GM21528 (cell line): ENCODE results near the gene ADGRF3.
"Not testable (repeated sequence)": the region's sequence is repeated elsewhere in the genome, so short reads cannot be mapped to it uniquely, and the experiment has no call there.

ENCODE experiments used
- ATAC-seq: cut with Tn5 transposase; IDR thresholded peaks from one replicate; pipeline ENCODE4 v1.9.1; 2021; ENCODE audit warnings: mild to moderate bottlenecking, moderate library complexity; ENCODE audit not compliant: unreplicated experiment, low FRiP score

ADGRF3 gene, protein sequence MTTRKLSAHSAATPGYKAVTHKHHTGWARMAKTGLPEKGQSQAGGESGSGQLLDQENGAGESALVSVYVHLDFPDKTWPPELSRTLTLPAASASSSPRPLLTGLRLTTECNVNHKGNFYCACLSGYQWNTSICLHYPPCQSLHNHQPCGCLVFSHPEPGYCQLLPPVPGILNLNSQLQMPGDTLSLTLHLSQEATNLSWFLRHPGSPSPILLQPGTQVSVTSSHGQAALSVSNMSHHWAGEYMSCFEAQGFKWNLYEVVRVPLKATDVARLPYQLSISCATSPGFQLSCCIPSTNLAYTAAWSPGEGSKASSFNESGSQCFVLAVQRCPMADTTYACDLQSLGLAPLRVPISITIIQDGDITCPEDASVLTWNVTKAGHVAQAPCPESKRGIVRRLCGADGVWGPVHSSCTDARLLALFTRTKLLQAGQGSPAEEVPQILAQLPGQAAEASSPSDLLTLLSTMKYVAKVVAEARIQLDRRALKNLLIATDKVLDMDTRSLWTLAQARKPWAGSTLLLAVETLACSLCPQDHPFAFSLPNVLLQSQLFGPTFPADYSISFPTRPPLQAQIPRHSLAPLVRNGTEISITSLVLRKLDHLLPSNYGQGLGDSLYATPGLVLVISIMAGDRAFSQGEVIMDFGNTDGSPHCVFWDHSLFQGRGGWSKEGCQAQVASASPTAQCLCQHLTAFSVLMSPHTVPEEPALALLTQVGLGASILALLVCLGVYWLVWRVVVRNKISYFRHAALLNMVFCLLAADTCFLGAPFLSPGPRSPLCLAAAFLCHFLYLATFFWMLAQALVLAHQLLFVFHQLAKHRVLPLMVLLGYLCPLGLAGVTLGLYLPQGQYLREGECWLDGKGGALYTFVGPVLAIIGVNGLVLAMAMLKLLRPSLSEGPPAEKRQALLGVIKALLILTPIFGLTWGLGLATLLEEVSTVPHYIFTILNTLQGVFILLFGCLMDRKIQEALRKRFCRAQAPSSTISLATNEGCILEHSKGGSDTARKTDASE

DNA sequence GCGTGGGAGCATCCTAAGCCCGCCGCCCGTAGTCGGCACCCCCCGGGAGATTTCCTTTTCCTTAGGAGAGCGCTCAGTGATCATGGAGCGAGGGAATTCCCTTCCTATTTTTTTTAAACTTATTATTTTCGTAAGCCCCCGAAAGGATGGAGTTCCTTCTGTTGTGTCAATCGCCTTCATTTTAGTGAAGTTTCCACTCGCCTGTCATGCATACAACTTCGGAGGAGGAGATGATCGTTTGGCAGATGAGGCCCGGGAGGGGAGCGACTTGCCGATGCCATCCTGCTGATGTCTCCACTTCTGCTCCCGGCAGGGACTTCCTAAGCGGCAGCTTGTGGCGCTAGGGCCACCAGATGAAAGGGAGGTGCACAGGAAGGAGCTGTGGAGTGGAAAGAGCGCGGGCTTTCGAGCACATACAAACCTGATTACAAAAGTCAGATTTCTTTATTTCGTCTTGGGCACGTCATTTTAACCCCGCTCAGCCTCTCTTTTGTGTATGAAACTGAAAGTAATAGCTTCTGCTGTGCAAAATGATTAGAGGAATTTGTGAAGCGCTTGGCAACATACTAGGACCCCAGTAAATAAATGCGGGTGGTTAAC is at the start of gene ADGRF3:
Gene ADGRF3 (minus strand): TSS at position 336 of the 600 bp plus-strand sequence. CDS start 555 bp downstream, outside the sequence.
- no peak for ATAC-seq

DNA sequence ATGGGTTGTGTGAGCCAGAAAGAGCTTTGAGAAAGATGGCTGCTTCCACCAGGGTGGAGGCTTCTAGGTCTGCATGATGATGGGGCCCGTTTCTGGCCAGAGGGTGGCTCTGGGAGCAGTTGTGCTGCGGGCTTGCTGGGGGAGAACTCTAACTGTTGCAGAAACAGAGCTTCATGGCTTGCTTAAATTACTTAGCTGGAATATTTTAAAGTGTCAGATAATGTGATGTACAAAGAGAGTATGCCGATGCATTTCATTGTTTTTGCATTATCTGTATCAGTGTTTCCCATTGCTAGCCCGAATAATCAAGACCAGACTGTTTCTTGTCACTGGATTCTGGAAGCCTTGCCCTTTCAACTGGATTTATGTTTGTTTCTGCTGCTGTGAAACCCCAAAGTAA is 48.8 kb upstream of the ADGRF3 start:
- no peak for ATAC-seq

DNA sequence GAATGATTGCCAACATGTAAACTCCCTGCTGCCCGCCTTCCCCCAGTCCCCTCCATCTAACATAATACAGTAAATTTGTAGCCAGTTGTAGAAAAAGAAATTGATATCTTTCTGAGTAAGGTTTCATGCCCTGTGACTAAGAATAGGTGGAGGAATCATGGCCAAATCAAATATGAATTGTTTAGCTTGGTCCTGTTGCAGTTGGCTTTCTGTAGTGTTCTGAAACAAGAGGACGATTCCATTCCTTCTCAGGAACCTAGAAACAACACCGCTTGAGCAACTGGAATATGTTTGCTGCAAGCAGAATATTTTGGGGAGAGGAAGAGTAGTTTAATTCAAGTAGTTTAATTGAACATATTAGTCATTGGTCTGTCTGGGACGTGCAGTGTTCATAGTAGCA is 48.1 kb upstream of the ADGRF3 start:
- ATAC-seq = no peak

DNA sequence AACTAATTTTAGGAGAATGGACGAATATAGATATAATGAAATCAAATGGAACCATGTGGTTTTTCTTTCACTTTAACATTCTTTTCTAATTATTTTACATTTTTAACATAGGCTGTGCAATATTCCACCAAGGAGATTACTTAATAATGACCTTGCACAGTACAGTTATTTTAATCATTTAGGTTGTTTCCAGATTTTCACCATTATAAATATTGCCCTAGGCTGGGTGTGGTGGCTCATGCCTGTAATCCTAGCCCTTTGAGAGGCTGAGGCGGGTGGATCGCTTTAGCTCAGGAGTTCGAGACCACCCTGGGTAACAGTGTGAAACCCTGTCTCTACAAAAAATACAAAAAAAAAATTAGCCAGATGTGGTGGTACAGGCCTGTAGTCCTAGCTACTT is 40.6 kb upstream of the ADGRF3 start:
- ATAC-seq = no peak

DNA sequence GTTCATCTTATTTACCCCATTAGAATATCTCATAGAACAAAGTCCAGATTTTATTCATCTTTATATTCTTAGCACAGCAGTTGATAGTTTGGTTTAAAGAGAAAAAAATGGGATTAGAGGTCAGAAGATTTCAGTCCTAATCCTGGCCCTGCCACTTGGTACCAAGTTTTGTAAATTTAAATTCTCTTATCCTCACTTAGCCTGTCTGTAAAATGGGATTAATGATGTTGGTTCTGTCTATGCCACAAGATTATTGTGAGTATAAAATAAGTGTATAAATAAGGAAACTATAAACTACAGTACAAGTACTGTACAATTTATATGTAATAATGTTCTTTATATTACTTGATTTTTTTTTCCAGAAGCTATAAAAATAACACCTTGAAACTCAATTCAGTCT is 38.0 kb upstream of the ADGRF3 start:
- no peak for ATAC-seq

DNA sequence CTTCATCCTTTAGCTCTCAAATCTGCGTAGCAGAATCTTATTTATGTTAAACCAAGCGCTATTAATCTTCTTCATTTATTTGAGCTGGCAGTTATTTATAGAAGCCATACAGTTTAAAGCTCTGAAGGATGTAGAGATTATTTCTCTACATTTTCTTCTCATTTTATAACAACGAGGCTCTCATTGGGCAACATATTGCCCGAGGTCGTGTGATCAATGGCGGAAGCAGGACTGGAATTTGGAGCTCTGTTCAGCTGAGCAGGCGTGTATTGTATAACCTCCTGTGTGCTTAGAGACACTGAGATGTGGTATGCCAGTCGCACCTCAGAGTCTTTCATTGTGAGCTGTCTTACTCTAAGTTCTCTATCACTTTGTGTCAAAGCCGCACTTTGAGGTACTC is 37.6 kb upstream of the ADGRF3 start:
- no peak for ATAC-seq

DNA sequence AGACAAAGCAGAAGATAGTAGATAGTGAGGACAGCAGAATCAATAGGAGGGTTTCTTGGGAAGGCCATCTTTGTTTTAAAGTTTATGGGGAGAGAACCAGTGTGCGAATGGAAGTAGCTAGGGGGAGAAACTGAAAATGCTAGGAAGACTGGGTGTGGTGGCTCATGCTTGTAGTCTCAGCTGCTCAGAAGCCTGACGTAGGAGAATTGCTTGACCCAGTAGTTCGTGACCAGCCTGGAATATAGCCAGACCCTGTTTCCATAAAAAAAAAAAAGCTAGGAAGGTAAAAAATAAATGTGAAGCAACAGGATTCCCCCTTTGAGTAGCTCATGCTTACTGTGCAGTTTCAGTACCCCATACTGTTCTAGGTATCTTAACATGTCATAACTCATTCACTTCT is 36.0 kb upstream of the ADGRF3 start:
- ATAC-seq = no peak

DNA sequence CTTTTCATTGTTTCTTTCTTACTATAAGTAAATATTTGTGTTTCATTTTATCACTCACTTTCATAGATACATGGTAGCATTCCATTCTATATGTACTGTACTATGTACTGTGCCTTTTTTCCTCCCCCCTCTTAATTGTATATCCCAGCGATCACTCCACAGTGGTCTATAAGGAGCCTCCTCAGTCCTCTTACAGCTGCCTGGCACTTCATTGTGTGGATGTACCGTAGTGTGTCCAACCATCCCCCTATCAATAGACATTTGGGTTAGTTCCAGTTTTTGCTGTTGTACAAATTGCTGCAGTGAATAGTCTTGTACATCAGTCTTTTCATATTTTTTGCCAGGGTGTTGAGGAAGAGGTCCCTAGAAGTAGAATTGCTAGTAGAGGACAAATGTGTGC is 33.7 kb upstream of the ADGRF3 start:
- no peak for ATAC-seq

DNA sequence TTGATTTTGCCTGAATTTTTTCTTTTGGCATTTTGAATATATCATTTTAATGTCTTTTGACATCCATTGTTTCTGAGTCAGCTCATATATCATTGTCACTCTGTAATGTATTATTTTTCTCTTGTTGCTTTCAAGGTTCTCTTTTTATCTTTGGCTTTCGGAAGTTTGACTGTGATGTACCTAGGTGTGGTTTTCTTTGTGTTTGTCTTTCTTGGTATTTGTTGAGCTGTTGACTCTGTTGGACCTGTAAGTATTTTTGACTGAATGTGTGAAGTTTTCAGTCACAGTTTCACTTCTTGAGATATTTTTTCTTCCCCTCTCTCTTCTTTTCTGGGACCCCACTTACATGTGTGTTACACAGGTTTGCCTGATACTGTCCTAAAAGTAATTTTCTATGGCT is 30.2 kb upstream of the ADGRF3 start:
- no peak for ATAC-seq

DNA sequence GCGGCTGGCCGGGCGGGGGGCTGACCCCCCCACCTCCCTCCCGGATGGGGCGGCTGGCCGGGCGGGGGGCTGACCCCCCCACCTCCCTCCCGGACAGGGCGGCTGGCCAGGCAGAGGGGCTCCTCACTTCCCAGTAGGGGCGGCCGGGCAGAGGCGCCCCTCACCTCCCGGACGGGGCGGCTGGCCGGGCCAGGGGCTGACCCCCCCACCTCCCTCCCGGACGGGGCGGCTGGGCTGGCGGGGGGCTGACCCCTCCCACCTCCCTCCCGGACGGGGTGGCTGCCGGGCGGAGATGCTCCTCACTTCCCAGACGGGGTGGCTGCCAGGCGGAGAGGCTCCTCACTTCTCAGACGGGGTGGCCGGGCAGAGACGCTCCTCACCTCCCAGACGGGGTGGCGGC is 24.3 kb upstream of the ADGRF3 start:
- ATAC-seq = not testable (repeated sequence)

DNA sequence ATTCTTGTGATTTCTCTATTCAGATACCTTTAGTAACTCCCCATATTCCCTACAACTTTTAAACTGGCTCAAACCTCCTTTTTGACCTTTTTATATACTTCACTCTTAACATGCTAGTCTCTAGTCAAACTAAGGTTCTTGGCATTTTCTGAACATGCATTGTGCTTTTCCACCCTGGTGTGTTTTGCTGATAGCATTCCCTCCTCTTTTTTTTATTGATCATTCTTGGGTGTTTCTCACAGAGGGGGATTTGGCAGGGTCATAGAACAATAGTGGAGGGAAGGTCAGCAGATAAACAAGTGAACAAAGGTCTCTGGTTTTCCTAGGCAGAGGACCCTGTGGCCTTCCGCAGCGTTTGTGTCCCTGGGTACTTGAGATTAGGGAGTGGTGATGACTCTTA is 23.1 kb upstream of the ADGRF3 start:
- not testable (repeated sequence) for ATAC-seq

DNA sequence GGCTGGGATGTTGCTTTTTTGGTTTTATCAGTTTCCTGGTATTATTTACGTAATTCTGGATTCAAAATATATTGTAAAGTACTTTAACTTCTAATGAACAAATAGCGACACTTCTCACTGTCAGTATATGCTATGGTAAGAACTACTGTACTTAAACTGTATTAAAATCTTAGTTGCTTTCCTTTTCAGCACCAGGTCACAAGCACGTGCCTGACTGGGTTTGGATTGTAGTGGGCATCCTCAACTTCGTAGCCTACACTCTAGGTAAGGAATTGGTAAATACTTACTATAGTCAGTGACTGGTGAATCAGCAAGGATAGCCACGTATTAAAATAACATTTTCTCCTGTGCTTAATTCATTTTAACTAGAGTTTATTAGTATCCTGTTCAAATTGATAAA is 20.4 kb upstream of the ADGRF3 start:
- ATAC-seq = no peak

DNA sequence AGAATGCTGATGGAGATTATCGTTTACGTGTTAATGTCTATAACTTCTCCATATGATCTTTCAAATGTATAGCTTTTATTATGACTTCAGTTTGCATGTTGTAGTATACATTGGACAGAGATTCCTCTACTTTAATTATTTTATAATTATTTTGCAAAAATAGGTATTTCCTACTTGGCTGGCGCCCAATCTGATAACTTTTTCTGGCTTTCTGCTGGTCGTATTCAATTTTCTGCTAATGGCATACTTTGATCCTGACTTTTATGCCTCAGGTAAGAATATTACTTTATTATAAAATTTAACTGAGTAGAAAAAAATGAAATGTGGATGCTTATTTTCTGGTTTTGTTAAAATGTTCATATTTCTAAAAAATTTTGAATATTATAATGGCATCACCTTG is 18.1 kb upstream of the ADGRF3 start:
- no peak for ATAC-seq

DNA sequence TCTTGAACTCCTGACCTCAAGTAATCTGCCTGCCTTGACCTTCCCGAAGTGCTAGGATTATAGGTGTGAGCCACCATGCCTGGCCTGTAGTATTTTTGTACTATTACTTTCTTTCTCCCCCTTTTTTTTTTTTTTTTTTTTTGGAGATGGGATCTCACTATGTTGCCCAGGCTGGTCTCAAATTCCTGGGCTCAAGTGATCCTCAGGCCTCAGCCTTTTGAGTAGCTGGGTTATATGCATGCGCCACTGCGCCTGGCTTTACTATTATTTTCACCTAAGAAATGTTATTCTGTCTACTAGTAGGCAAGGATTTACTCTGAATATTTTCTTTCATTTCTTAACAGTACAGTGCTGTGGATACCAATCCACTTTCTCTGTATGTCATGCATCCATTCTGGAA is 17.4 kb upstream of the ADGRF3 start:
- no peak for ATAC-seq

DNA sequence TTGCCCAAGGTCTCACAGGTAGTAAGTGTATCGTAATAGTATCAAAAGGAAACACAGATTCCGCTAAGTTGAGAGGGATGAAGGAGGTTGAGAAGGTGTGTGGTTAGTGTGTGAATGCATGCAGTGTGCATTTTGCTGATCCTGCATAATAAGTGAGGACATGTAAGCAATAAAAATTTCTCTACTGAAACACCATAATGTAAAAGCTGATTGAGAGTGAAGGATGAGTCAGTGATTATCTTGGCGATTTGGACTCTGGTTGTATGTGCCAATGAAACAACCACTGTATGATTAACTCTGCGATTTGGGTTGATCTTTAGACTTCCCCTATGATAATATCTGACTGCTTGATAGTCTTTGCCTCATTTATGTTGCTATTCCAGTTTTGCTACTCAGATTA is 16.7 kb upstream of the ADGRF3 start:
- ATAC-seq = no peak

DNA sequence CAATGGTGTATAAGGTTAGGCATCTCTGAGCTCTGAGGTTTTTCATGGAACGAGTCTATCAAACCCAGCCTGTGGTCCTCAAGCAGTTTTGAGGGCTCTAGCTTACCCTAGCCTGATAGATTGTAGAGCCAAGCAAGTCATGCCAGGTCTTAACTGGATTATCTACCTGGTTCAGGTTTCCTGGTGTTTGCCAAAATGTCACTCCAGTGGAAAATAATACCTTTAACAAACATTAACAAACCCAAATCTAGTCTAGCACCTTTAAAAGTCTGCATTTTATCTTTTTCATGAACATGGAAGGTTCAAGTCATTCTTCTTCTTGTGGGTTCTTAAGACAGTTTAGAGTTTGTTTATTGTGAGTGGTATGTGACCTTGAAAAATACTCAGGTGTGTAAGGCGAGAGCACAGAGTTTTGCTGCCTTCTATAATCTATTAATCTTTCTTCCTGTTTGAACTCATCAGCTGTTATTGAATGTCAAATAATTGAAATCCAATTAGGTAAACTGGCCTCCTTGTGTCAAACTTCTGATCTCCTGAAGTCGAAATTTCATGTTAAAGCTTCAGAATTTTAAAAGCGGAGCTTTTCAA is 13.4 kb upstream of the ADGRF3 start:
- ATAC-seq = no peak

DNA sequence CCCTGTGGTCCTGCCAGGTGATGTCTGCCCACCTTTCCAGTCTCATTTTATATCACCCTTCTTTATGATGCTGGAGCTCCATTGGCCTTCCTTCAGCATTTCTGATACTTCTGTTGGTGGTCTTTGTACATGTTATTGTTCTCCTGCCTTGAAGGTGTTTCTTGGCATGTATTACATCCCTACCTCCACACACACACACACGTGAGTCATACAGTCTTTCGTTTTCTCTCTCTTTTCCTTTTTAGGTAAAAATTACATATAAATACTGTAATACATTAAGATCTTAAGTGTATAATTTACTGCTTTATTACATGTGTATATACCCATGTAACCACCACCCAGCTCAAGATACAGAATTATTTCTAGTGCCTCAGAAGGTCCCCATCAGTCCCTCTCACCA is 10.2 kb upstream of the ADGRF3 start:
- ATAC-seq = no peak

DNA sequence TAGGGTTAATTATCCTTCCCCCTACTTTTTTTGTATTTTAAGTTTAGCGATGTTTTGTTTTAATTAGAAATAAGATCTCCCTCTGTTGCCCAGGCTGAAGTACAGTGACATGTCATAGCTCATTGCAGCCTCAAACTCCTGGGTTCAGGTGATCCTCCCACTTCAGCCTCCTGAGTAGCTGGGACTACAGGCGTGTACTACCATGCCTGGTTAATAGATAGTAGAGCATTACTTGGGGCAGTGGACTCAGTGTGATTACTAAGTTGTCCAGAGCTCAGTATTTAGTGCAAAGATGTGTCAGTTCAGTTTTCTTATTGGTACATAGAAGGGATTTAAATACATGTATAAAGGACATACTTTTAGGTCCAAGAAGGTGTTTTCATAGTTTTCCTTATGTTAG is 9.5 kb upstream of the ADGRF3 start:
- no peak for ATAC-seq

DNA sequence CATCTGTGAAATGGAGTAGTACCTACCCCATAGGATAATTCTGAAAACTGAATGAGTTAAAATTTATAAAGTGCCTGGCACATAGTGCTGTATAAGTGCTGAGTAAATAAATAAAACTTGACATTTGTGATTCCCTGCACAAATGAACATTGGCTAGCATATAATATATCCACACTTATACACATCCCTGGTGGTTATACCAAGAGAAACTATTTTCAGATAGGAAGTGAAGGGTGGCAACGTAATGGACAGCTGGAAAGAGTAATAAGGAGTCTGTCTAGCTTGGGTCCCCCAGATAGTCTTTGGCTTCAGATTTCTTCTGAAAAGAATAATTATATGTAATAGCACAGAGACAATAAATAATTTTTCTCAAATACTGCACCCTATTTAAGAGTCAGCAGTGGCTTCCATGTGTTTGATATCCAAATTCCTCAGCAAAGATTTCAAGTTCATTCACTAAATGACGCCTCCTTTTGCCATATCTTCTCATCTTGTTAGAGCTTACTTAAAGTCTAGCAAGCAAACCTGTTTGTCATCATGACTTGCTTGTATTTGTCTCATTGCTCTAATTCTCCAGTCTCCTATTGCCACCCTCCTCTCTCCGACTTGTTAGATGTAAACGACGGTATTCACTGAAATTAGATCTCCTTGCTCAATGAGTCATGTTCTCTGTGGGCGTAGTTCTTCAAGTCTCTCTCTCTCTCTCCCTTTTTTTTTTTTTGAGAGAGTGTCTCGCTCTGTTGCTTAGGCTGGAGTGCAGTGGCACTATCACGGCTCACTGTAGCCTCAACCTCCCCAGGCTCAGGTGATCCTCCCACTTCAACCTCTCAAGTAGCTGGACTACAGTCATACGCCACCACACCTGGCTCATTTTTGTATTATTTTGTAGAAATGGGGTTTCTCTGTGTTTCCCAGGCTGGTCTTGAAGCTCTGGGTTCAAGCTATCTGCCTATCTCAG is 8.7 kb upstream of the ADGRF3 start:
- ATAC-seq = no peak

DNA sequence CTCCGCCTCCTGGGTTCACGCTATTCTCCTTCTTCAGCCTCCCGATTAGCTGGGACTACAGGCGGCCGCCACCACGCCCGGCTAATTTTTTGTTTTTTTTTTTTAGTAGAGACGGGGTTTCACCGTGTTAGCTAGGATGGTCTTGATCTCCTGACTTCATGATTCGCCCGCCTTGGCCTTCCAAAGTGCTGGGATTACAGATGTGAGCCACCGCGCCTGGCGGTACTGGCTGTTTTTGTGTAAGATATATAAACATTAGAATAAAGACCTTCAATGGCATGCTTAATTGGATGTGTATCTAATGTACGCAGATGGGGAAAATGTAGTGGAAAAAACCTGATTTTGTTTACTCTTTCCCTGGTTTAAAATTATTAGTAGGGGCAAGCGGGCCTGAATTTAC is 7.9 kb upstream of the ADGRF3 start:
- ATAC-seq = not testable (repeated sequence)
